H1 (cell line): ENCODE data around the gene MGLL. TPM values are rescaled to one million over a fixed set of nuclear protein-coding genes. Genes with fewer than 3 reads are reported as not detected.

Source experiments
- BACH1 ChIP-seq: IDR thresholded peaks from 2 replicates; pipeline ENCODE4 v1.6.1; 2012; ENCODE audit warnings: low read length, improper control_type of control experiment
- BRCA1 ChIP-seq: IDR thresholded peaks from 2 replicates; pipeline ENCODE4 v1.6.1; 2012; ENCODE audit warnings: low read depth, low read length, improper control_type of control experiment
- CHD7 ChIP-seq: fragments of 300-600 bp; sonication (generic); IDR thresholded peaks from 2 replicates; pipeline ENCODE4 v1.7.1; 2012; ENCODE audit warnings: low read length, moderate library complexity, mild to moderate bottlenecking, inconsistent platforms; ENCODE audit not compliant: insufficient replicate concordance
- CREB1 ChIP-seq: IDR thresholded peaks from 2 replicates; pipeline ENCODE4 v1.6.1; 2012; ENCODE audit warnings: inconsistent platforms
- CTBP2 ChIP-seq: IDR thresholded peaks from 2 replicates; pipeline ENCODE4 v1.7.0; 2011; ENCODE audit warnings: borderline replicate concordance, mild to moderate bottlenecking, moderate library complexity, mixed read lengths, low read length; ENCODE audit not compliant: insufficient read depth, insufficient read length
- GABPA ChIP-seq: IDR thresholded peaks from 2 replicates; pipeline ENCODE4 v1.6.1; 2011; ENCODE audit warnings: mild to moderate bottlenecking, low read length, moderate library complexity, borderline replicate concordance; ENCODE audit not compliant: insufficient read depth
- GTF2F1 ChIP-seq: IDR thresholded peaks from 2 replicates; pipeline ENCODE4 v1.6.1; 2012; ENCODE audit warnings: low read depth, low read length, improper control_type of control experiment, borderline replicate concordance
- JUN ChIP-seq: IDR thresholded peaks from 2 replicates; pipeline ENCODE4 v1.6.1; 2011; ENCODE audit warnings: low read depth, mild to moderate bottlenecking, improper control_type of control experiment, low read length
- PHF8 ChIP-seq: fragments of 200-600 bp; sonication (generic); conservative IDR thresholded peaks from 2 replicates; pipeline ENCODE4 v1.7.1; 2012; ENCODE audit warnings: low read depth, mild to moderate bottlenecking, inconsistent platforms, low read length, moderate library complexity
- SAP30 ChIP-seq: fragments of 300-600 bp; sonication (generic); IDR thresholded peaks from 2 replicates; pipeline ENCODE4 v1.7.1; 2012; ENCODE audit warnings: low read length, moderate library complexity, mild to moderate bottlenecking, inconsistent platforms; ENCODE audit not compliant: insufficient read depth, insufficient replicate concordance
- SIRT6 ChIP-seq: IDR thresholded peaks from one replicate; pipeline ENCODE4 v1.7.1; 2012; ENCODE audit warnings: low read length, inconsistent platforms
- SP1 ChIP-seq: IDR thresholded peaks from 2 replicates; pipeline ENCODE4 v1.6.1; 2011; ENCODE audit warnings: low read depth, low read length
- SP2 ChIP-seq: IDR thresholded peaks from 2 replicates; pipeline ENCODE4 v1.6.1; 2012; ENCODE audit warnings: mild to moderate bottlenecking, low read length, inconsistent platforms
- polyA plus RNA-seq, 7 experiments: library from polyadenylated mRNA; depleted of rRNA in 3 of 7; stranded (reverse) in 5 of 7; unstranded in 2 of 7; fragments of >200 nt in 5 of 7; fragments of 200-250 nt in 2 of 7; gene quantifications; 1 replicate in 5 of 7; 2 replicates in 1 of 7; 4 replicates in 1 of 7; pipeline versions ENCODE4 v1.2.1 to v1.2.3, GENCODE V29; 2011 to 2013; ENCODE audit warnings: missing spikeins in 2 of 7, mixed read lengths in 2 of 7
- total RNA-seq: library from RNA; stranded (reverse); fragmentation: NEBNext Ultra II Directional; extraction: Animal tissue kit (Norgen Biotek cat#: 25700); gene quantifications from 2 replicates; pipeline ENCODE4 v1.2.1, GENCODE V29; 2021

MGLL gene
- total and polyA plus RNA-seq, 2 of the 8 experiments (the other 6 are each of a cell fraction or from before 2014, with no cell fraction given): 0.05 to 0.34 TPM

GRCh38 chr3:127733781-127734180, 88.5 kb downstream of the MGLL start (continued):
- no peak for TF ChIP-seq CHD7
- no peak for TF ChIP-seq SAP30
- TF ChIP-seq BRCA1: no peak
- no peak for TF ChIP-seq SIRT6
- no peak for TF ChIP-seq PHF8
- TF ChIP-seq GABPA: no peak
- TF ChIP-seq SP1: no peak
- no peak for TF ChIP-seq SP2
- TF ChIP-seq CREB1: no peak
- TF ChIP-seq BACH1: no peak
- TF ChIP-seq JUN: no peak
- no peak for TF ChIP-seq GTF2F1
- TF ChIP-seq CTBP2: no peak
